SK-N-SH (cell line): ENCODE measurements around the gene ANP32A. TPM values are rescaled to one million over a fixed set of nuclear protein-coding genes. Genes with fewer than 3 reads are reported as not detected.

Experiments used
- CTCF ChIA-PET: fragments of 300-600, 350-600 bp; formaldehyde crosslinking; extraction: SDS; loops from one replicate; lab custom pipeline; 2021; lab: Yijun Ruan, JAX
- POLR2A ChIA-PET: fragments of 350-600 bp; sonication (Branson Sonifier 250); formaldehyde crosslinking; extraction: SDS; loops from one replicate; lab custom pipeline; 2020; ENCODE audit warnings: antibody characterized with exemption, inconsistent platforms; lab: Yijun Ruan, JAX
- DNase-seq: peaks from one replicate; pipeline ENCODE4 v3.0.0; 2012
- H2AFZ ChIP-seq: fragments of 200-600 bp; sonication (generic); 2 replicates; pipeline ENCODE4 v1.8.1; 2016; ENCODE audit warnings: antibody characterized with exemption, mild to moderate bottlenecking, low read depth
- H3F3A ChIP-seq: fragments of 200-600 bp; sonication (generic); replicated peaks from 2 replicates; pipeline ENCODE3; 2016; ENCODE audit warnings: antibody characterized with exemption, mild to moderate bottlenecking; ENCODE audit not compliant: insufficient read depth
- H3K27ac ChIP-seq, 2 experiments: fragments of 200-500 bp in 1 of 2; fragments of 200-600 bp in 1 of 2; sonication (Bioruptor generic) in 1 of 2; sonication (generic), shearing (Covaris generic) in 1 of 2; 2 replicates each; pipeline versions ENCODE4 v1.5.1 to v1.6.1; 2014 to 2016; ENCODE audit warnings: low read depth in 2 of 2, inconsistent platforms in 1 of 2, low read length in 1 of 2, mild to moderate bottlenecking in 1 of 2, mixed read lengths in 1 of 2
- H3K27me3 ChIP-seq: fragments of 200-600 bp; sonication (generic), shearing (Covaris generic); 2 replicates; pipeline ENCODE4 v1.6.1; 2016; ENCODE audit warnings: mixed run types; ENCODE audit not compliant: insufficient read depth
- H3K36me3 ChIP-seq, 2 experiments: fragments of 200-500 bp in 1 of 2; fragments of 200-600 bp in 1 of 2; sonication (Bioruptor generic) in 1 of 2; sonication (generic) in 1 of 2; replicated peaks in 1 of 2; 2 replicates each; pipeline versions ENCODE3 to v1.5.1; 2014 to 2016; ENCODE audit warnings: low read length in 1 of 2, mild to moderate bottlenecking in 1 of 2; ENCODE audit not compliant: insufficient read depth in 2 of 2, control insufficient read depth in 1 of 2
- H3K4me1 ChIP-seq, 2 experiments: fragments of 200-500 bp in 1 of 2; fragments of 200-600 bp in 1 of 2; sonication (Bioruptor generic) in 1 of 2; sonication (generic), shearing (Covaris generic) in 1 of 2; 2 replicates each; pipeline versions ENCODE4 v1.5.1 to v1.6.1; 2014 to 2016; ENCODE audit warnings: low read depth in 1 of 2, low read length in 1 of 2, mixed run types in 1 of 2; ENCODE audit not compliant: insufficient read depth in 2 of 2, control insufficient read depth in 1 of 2
- H3K4me2 ChIP-seq: fragments of 200-600 bp; sonication (generic), shearing (Covaris generic); 2 replicates; pipeline ENCODE4 v1.6.1; 2017; ENCODE audit warnings: mixed run types
- H3K4me3 ChIP-seq, 2 experiments: fragments of 200-500 bp in 1 of 2; fragments of 200-600 bp in 1 of 2; sonication (Bioruptor generic) in 1 of 2; sonication (generic), shearing (Covaris generic) in 1 of 2; 2 replicates each; pipeline versions ENCODE4 v1.5.1 to v1.8.1; 2014 to 2016; ENCODE audit warnings: low read depth in 2 of 2, inconsistent platforms in 1 of 2, low read length in 1 of 2, mild to moderate bottlenecking in 1 of 2, mixed read lengths in 1 of 2, moderate library complexity in 1 of 2
- H3K79me2 ChIP-seq: fragments of 200-600 bp; sonication (generic); 2 replicates; pipeline ENCODE4 v1.8.1; 2017; ENCODE audit warnings: mild to moderate bottlenecking; ENCODE audit not compliant: insufficient read depth
- H3K9ac ChIP-seq: fragments of 200-600 bp; sonication (generic); 2 replicates; pipeline ENCODE4 v1.6.1; 2017; ENCODE audit warnings: mixed run types
- H3K9me2 ChIP-seq: fragments of 200-600 bp; sonication (generic); 2 replicates; pipeline ENCODE4 v1.6.1; 2017; ENCODE audit warnings: mixed run types
- H3K9me3 ChIP-seq: fragments of 200-600 bp; sonication (generic); 2 replicates; pipeline ENCODE4 v1.6.1; 2017; ENCODE audit warnings: mixed run types, mild to moderate bottlenecking, moderate library complexity
- H4K20me1 ChIP-seq: fragments of 200-600 bp; sonication (generic); 2 replicates; pipeline ENCODE4 v1.6.1; 2017; ENCODE audit warnings: mild to moderate bottlenecking, mixed run types; ENCODE audit not compliant: insufficient read depth
- CHD2 ChIP-seq: fragments of 150-350 bp; IDR thresholded peaks from 2 replicates; pipeline ENCODE4 v1.6.1; 2018; ENCODE audit warnings: low read length; ENCODE audit not compliant: partially characterized antibody
- CTCF ChIP-seq: fragments of 200-600 bp; sonication (generic); IDR thresholded peaks from 2 replicates; pipeline ENCODE4 v1.6.1; 2017; ENCODE audit warnings: antibody characterized with exemption, mild to moderate bottlenecking, moderate library complexity
- ELF1 ChIP-seq: IDR thresholded peaks from 2 replicates; pipeline ENCODE4 v1.4.0; 2012
- EP300 ChIP-seq, 2 experiments: IDR thresholded peaks; 2 replicates each; pipeline versions ENCODE4 v1.4.0 to v1.6.1; 2012; ENCODE audit warnings: borderline replicate concordance in 1 of 2, low read depth in 1 of 2, low read length in 1 of 2
- FOXJ3 ChIP-seq: sonication (generic); formaldehyde crosslinking; IDR thresholded peaks from 2 replicates; pipeline ENCODE4 v1.5.1; 2020; ENCODE audit warnings: mild to moderate bottlenecking, missing genetic modification reagents
- IRF3 ChIP-seq: fragments of 150-350 bp; IDR thresholded peaks from 2 replicates; pipeline ENCODE4 v1.6.1; 2016; ENCODE audit warnings: mild to moderate bottlenecking, low read depth, low read length
- JUND ChIP-seq: IDR thresholded peaks from 2 replicates; pipeline ENCODE4 v1.4.0; 2012
- MAX ChIP-seq: IDR thresholded peaks from 2 replicates; pipeline ENCODE4 v1.4.0; 2012; ENCODE audit warnings: low read depth
- NFIC ChIP-seq: IDR thresholded peaks from 2 replicates; pipeline ENCODE4 v1.4.0; 2012; ENCODE audit warnings: borderline replicate concordance
- NRF1 ChIP-seq: IDR thresholded peaks from 2 replicates; pipeline ENCODE4 v1.6.1; 2012; ENCODE audit warnings: low read depth, mild to moderate bottlenecking, low read length
- PBX3 ChIP-seq: IDR thresholded peaks from 2 replicates; pipeline ENCODE4; 2012
- RCOR1 ChIP-seq: fragments of 150-350 bp; IDR thresholded peaks from 2 replicates; pipeline ENCODE4 v1.6.1; 2017; ENCODE audit warnings: antibody characterized with exemption, low read length
- REST ChIP-seq: IDR thresholded peaks from 2 replicates; pipeline ENCODE4 v1.6.1; 2012; ENCODE audit warnings: mild to moderate bottlenecking, low read depth, low read length, moderate library complexity
- RFX5 ChIP-seq: IDR thresholded peaks from 2 replicates; pipeline ENCODE4 v1.6.1; 2012; ENCODE audit warnings: mild to moderate bottlenecking, improper control_type of control experiment, low read length
- SMC3 ChIP-seq: IDR thresholded peaks from 2 replicates; pipeline ENCODE4 v1.6.1; 2012; ENCODE audit warnings: low read depth, low read length, improper control_type of control experiment
- TAF1 ChIP-seq: IDR thresholded peaks from 2 replicates; pipeline ENCODE4 v1.6.1; 2012; ENCODE audit warnings: low read depth, mild to moderate bottlenecking, low read length, moderate library complexity, borderline replicate concordance
- YY1 ChIP-seq: IDR thresholded peaks from 2 replicates; pipeline ENCODE4 v1.4.0; 2012; ENCODE audit warnings: low read depth, mild to moderate bottlenecking
- WGBS: methylation state at CpG from one replicate; pipeline ENCODE4 v1.1.6; 2017; ENCODE audit warnings: low lambda C conversion rate; 5-methylcytosine and 5-hydroxymethylcytosine counted together
- polyA plus RNA-seq, 3 experiments: library from polyadenylated mRNA; depleted of rRNA; stranded (reverse); fragments of >200 nt; gene quantifications; 2 replicates each; pipeline ENCODE4 v1.2.3, GENCODE V29; 2012

Gene ANP32A
- polyA plus RNA-seq, 1 of the 3 experiments (the other 2 are of a cell fraction), result 58.4 TPM

GRCh38 chr15:68790910-68791309, 29.8 kb downstream of the ANP32A start:
- H3K9me3 ChIP-seq, result no peaks in the 10 kb centered on the region
- H3K36me3 ChIP-seq, result peaks cover 0 to 18% of the 10 kb centered on the region in 2 experiments
- H3K27ac ChIP-seq, result no peak overlapping the region; a peak in 1 of 4 replicates
- DNase-seq, result no peak
- peaks cover 55% of the 10 kb centered on the region for H4K20me1 ChIP-seq
- H3K79me2 ChIP-seq, result peaks cover 58% of the 10 kb centered on the region
- H3K4me2 ChIP-seq, result no peak overlapping the region
- ChIA-PET CTCF (no interaction called here), POLR2A (no interaction called here)
- H3K4me3 ChIP-seq, result no peak overlapping the region
- no peak for TF ChIP-seq FOXJ3 (CRISPR knock-in tag)
- no peak for TF ChIP-seq RFX5
- no peak for TF ChIP-seq CHD2
- no peak for TF ChIP-seq REST
- TF ChIP-seq NRF1, result no peak
- no peak for TF ChIP-seq IRF3
- 96% methylated on average over 2 of the region's 2 CpGs for WGBS
- no peaks in the 10 kb centered on the region for H3F3A ChIP-seq
- H2AFZ ChIP-seq, result no peak overlapping the region
- no peaks in the 10 kb centered on the region for H3K9me2 ChIP-seq
- peaks cover 0 to 18% of the 10 kb centered on the region in 2 experiments; a peak in 2 of 4 replicates for H3K4me1 ChIP-seq
- H3K27me3 ChIP-seq, result no peaks in the 10 kb centered on the region
- H3K9ac ChIP-seq, result no peak overlapping the region

- WGBS, result 91% methylated on average over 6 of the region's 8 CpGs
- Histone ChIP-seq H3K36me3 (peaks cover 0 to 25% of the 10 kb centered on the region in 2 experiments), H3K27me3 (no peaks in the 10 kb centered on the region), H3K9ac (no peak overlapping the region), H3K9me2 (no peaks in the 10 kb centered on the region), H3K79me2 (peaks cover 52% of the 10 kb centered on the region), H3K9me3 (no peaks in the 10 kb centered on the region), H4K20me1 (peaks cover 48% of the 10 kb centered on the region), H3K4me2 (no peak overlapping the region), H3K4me3 (no peak overlapping the region), H3K27ac (no peak overlapping the region; a peak in 1 of 4 replicates), H3F3A (no peaks in the 10 kb centered on the region), H2AFZ (no peak overlapping the region), H3K4me1 (peaks cover 0 to 18% of the 10 kb centered on the region in 2 experiments; a peak in 2 of 4 replicates)
- no peak for DNase-seq
- CTCF ChIA-PET, result interaction anchor here (2.6 kb wide), 1 partner anchor 86 kb away, joined by 14 read pairs; no protein-coding TSS in a partner anchor
- POLR2A ChIA-PET, result no interaction called here
- no peak for TF ChIP-seq ELF1
- no peak for TF ChIP-seq IRF3
- TF ChIP-seq NFIC, result no peak
- TF ChIP-seq TAF1, result no peak
- TF ChIP-seq YY1, result no peak
- no peak for TF ChIP-seq MAX
- no peak for TF ChIP-seq EP300 (IDR thresholded peaks at IDR 0.05; ENCODE audit: borderline replicate concordance in 1 of 2, low read depth in 1 of 2, low read length in 1 of 2)
- TF ChIP-seq RCOR1, result no peak
- TF ChIP-seq SMC3, result no peak
- no peak for TF ChIP-seq JUND
- TF ChIP-seq PBX3, result no peak
- TF ChIP-seq FOXJ3 (CRISPR knock-in tag), result no peak
- TF ChIP-seq CTCF, result no peak
Measured at GRCh38 chr15:68790242-68790575, 30.5 kb downstream of the ANP32A start.
